ENCODE results near the gene TNFRSF12A.
A peak's percentile ranks its signal among the peaks of the same experiment; 100 is the strongest.

Gene TNFRSF12A

DNA sequence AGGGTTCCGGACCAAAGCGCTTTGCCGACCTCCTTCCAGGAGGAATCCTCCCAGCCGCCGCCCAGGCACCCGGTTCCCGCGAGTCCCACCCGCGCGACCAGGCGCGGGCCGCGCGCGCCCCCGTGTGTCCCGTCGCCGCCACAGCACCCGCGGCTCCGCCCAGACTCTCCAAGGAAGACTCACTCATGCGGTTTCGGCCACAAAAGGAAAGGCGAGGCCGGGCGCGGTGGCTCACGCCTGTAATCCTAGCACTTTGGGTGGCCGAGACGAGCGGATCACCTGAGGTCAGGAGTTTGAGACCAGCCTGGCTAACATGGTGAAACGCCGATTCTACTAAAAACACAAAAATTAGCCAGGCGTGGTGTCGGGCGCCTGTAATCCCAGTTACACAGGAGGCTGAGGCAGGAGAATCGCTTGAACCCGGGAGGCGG, 36.4 kb upstream of the TNFRSF12A start:
- peak; percentile 91 for DNase-seq (ENCODE audit: extremely low spot score)
- ChIA-PET POLR2A (no interaction called here), CTCF (interaction anchor here (0.6 kb wide), 1 partner anchor 44 kb away, joined by 3 read pairs; no protein-coding TSS in a partner anchor)
- TF ChIP-seq L3MBTL2 (conservative IDR thresholded peaks at IDR 0.05) (peak; percentile 74), FOXA1 (IDR thresholded peaks at IDR 0.05) (no peak)

DNA sequence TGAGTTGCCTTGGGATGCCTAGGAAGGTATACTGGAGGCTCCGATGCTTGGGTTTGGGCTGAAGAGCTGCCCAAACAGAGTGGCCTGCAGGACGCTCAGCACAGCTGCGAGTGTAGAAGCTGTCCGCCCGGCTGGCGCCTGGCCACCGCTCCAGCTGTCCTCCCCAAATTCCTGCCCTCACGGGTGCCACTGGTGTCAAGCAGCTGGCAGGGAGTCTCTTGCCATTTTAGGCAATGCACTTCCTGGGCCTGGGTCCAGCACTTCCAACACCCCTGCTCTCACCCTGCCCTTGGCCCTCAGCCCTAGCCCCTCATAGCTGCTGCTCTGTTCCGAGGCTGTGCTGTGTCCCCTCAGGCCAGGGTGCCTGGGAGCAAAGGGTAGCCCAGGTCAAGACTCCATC, 34.7 kb upstream of the TNFRSF12A start:
- POLR2A ChIA-PET = no interaction called here
- no peak for DNase-seq (ENCODE audit: extremely low spot score)
- no peak for TF ChIP-seq SUZ12 (IDR thresholded peaks at IDR 0.05)
- TF ChIP-seq L3MBTL2 (conservative IDR thresholded peaks at IDR 0.05) = no peak
- TF ChIP-seq, protein P1, sequence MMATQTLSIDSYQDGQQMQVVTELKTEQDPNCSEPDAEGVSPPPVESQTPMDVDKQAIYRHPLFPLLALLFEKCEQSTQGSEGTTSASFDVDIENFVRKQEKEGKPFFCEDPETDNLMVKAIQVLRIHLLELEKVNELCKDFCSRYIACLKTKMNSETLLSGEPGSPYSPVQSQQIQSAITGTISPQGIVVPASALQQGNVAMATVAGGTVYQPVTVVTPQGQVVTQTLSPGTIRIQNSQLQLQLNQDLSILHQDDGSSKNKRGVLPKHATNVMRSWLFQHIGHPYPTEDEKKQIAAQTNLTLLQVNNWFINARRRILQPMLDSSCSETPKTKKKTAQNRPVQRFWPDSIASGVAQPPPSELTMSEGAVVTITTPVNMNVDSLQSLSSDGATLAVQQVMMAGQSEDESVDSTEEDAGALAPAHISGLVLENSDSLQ (IDR thresholded peaks at IDR 0.05) = no peak
- TF ChIP-seq ARNT (IDR thresholded peaks at IDR 0.05) = no peak
- no peak for TF ChIP-seq TARDBP (IDR thresholded peaks at IDR 0.05)
- TF ChIP-seq ELF4 (IDR thresholded peaks at IDR 0.05) = no peak
- no peak for TF ChIP-seq SP1 (IDR thresholded peaks at IDR 0.05)
- TF ChIP-seq FOXK2 (IDR thresholded peaks at IDR 0.05) = no peak
- TF ChIP-seq LEF1 (IDR thresholded peaks at IDR 0.05; ENCODE audit: borderline replicate concordance) = no peak
- TF ChIP-seq CTBP1 (IDR thresholded peaks at IDR 0.05; ENCODE audit: borderline replicate concordance) = no peak
- TF ChIP-seq HDGF (IDR thresholded peaks at IDR 0.05; ENCODE audit: borderline replicate concordance) = no peak
- TF ChIP-seq BHLHE40 (IDR thresholded peaks at IDR 0.05; ENCODE audit: borderline replicate concordance) = no peak
- no peak for TF ChIP-seq FOXA1 (IDR thresholded peaks at IDR 0.05)
- no peak for TF ChIP-seq FOXM1 (IDR thresholded peaks at IDR 0.05; ENCODE audit: borderline replicate concordance)
- TF ChIP-seq ZNF384 (IDR thresholded peaks at IDR 0.05) = no peak
- no peak for TF ChIP-seq NFRKB (IDR thresholded peaks at IDR 0.05)
- CTCF ChIA-PET = no interaction called here

DNA sequence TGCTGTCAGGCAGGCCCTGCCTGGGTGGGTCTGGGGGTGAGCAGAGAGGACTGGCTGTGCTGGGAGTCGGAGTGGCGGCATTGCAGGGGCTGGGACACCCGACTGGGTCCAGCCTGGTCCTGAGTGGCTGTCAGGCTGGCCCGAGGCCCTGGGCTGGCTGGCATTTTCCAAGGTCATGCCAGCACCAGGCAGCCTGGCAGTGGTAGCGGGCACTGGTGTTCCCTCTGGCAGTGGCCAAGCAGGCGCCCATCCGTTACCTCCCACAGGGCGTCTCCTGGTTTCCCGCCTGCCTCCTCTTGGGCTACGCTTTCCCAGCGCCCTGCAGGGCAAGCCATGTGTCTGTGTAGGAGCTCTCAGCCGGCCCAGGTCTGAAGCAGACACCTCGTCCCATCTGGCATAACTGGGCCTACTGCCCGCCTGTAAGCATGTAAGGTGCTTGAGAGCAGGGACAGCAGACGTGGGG, 34.2 kb upstream of the TNFRSF12A start:
- ChIA-PET CTCF (no interaction called here), POLR2A (no interaction called here)
- no peak for TF ChIP-seq L3MBTL2 (conservative IDR thresholded peaks at IDR 0.05)
- TF ChIP-seq FOXM1 (IDR thresholded peaks at IDR 0.05; ENCODE audit: borderline replicate concordance) = no peak
- no peak for TF ChIP-seq NFRKB (IDR thresholded peaks at IDR 0.05)
- no peak for TF ChIP-seq FOXA1 (IDR thresholded peaks at IDR 0.05)
- no peak for TF ChIP-seq ZNF384 (IDR thresholded peaks at IDR 0.05)
- no peak for TF ChIP-seq HDGF (IDR thresholded peaks at IDR 0.05; ENCODE audit: borderline replicate concordance)
- TF ChIP-seq BHLHE40 (IDR thresholded peaks at IDR 0.05; ENCODE audit: borderline replicate concordance) = no peak
- no peak for TF ChIP-seq FOXK2 (IDR thresholded peaks at IDR 0.05)
- TF ChIP-seq CTBP1 (IDR thresholded peaks at IDR 0.05; ENCODE audit: borderline replicate concordance) = no peak
- no peak for TF ChIP-seq LEF1 (IDR thresholded peaks at IDR 0.05; ENCODE audit: borderline replicate concordance)
- TF ChIP-seq SUZ12 (IDR thresholded peaks at IDR 0.05) = no peak
- TF ChIP-seq ARNT (IDR thresholded peaks at IDR 0.05) = no peak
- no peak for TF ChIP-seq SP1 (IDR thresholded peaks at IDR 0.05)
- TF ChIP-seq, protein P1 (IDR thresholded peaks at IDR 0.05) = no peak
- TF ChIP-seq ELF4 (IDR thresholded peaks at IDR 0.05) = no peak
- no peak for TF ChIP-seq TARDBP (IDR thresholded peaks at IDR 0.05)
- no peak for DNase-seq (ENCODE audit: extremely low spot score)

DNA sequence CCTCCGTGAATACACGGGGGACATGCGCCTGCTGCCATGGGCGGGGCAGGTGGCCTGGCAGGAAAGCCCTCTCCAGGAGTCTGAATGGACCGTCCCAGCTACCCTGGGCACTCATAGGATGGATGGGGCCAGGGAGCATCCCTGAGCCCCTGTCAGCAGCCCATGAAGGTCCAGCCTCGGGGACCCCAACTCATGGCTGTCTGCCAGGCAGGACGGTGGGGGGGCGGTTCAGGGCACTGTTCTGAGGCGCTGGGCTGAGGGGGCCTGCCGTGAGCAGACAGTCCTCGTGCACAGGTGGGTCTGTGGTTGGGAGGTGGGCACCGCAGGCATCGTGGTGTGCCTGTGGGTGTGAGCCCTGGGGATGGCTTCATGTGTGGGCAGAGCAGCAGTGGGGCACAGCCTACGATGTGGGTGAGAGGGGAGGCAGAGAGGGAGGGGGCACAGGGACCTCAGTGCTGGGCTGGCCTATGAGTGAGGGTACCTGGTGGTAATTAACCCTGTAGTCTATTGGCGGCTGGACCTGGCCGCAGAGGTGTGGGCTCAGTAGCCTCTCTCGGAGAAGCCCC, 33.5 kb upstream of the TNFRSF12A start:
- DNase-seq (ENCODE audit: extremely low spot score) = no peak
- ChIA-PET CTCF (interaction anchor here (1.1 kb wide), 1 partner anchor 32 kb away, joined by 3 read pairs; no protein-coding TSS in a partner anchor), POLR2A (no interaction called here)
- TF ChIP-seq FOXA1 (IDR thresholded peaks at IDR 0.05) (no peak), TARDBP (IDR thresholded peaks at IDR 0.05) (no peak), HDGF (IDR thresholded peaks at IDR 0.05; ENCODE audit: borderline replicate concordance) (no peak), NFRKB (IDR thresholded peaks at IDR 0.05) (no peak), SP1 (IDR thresholded peaks at IDR 0.05) (no peak), L3MBTL2 (conservative IDR thresholded peaks at IDR 0.05) (no peak), FOXK2 (IDR thresholded peaks at IDR 0.05) (no peak), CTBP1 (IDR thresholded peaks at IDR 0.05; ENCODE audit: borderline replicate concordance) (no peak), BHLHE40 (IDR thresholded peaks at IDR 0.05; ENCODE audit: borderline replicate concordance) (no peak), FOXM1 (IDR thresholded peaks at IDR 0.05; ENCODE audit: borderline replicate concordance) (no peak), ZNF384 (IDR thresholded peaks at IDR 0.05) (no peak), ARNT (IDR thresholded peaks at IDR 0.05) (no peak)
- TF ChIP-seq, protein P1 (IDR thresholded peaks at IDR 0.05) = no peak

DNA sequence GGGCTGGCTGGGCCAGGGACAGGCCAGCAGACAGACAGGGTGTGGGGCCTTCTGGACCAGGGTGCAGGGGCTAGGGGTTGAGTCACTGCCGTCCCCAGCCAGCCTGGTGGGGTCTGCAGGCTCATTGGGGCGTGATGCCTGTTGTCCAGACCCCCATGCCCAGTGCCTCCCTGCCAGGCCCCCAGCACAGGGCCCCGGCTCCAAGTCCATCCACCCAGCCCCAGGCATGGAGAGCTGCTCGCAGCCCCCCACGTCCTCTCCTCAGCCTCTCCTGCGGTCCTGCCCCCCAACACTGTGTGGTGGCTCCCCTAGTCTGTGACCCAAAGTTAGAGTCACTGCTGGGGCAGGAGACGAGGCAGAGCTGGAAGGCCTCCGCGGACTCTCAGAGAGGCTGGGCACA, 32.9 kb upstream of the TNFRSF12A start:
- DNase-seq (ENCODE audit: extremely low spot score) = no peak
- ChIA-PET POLR2A (interaction anchor here (1.2 kb wide), 1 partner anchor 147 kb away, joined by 3 read pairs; the partner anchor contains the start of gene ZNF213), CTCF (interaction anchor here (1.1 kb wide), 1 partner anchor 31 kb away, joined by 3 read pairs; no protein-coding TSS in a partner anchor)
- TF ChIP-seq TARDBP (IDR thresholded peaks at IDR 0.05) (no peak), FOXM1 (IDR thresholded peaks at IDR 0.05; ENCODE audit: borderline replicate concordance) (no peak), BHLHE40 (IDR thresholded peaks at IDR 0.05; ENCODE audit: borderline replicate concordance) (no peak), ZNF384 (IDR thresholded peaks at IDR 0.05) (no peak), ELF4 (IDR thresholded peaks at IDR 0.05) (no peak), ARNT (IDR thresholded peaks at IDR 0.05) (no peak), NFRKB (IDR thresholded peaks at IDR 0.05) (no peak), FOXK2 (IDR thresholded peaks at IDR 0.05) (no peak), FOXA1 (IDR thresholded peaks at IDR 0.05) (no peak), HDGF (IDR thresholded peaks at IDR 0.05; ENCODE audit: borderline replicate concordance) (no peak), CTBP1 (IDR thresholded peaks at IDR 0.05; ENCODE audit: borderline replicate concordance) (no peak), SUZ12 (IDR thresholded peaks at IDR 0.05) (no peak), SP1 (IDR thresholded peaks at IDR 0.05) (no peak), LEF1 (IDR thresholded peaks at IDR 0.05; ENCODE audit: borderline replicate concordance) (no peak), L3MBTL2 (conservative IDR thresholded peaks at IDR 0.05) (no peak)
- TF ChIP-seq, protein P1 (IDR thresholded peaks at IDR 0.05) = no peak

All from HEK293T (cell line).